Muscle of leg (tissue), 11 donors: ENCODE measurements around the gene BAD. TPM values are rescaled to one million over a fixed set of nuclear protein-coding genes. Genes with fewer than 3 reads are reported as not detected.

ENCODE experiments used
- DNase-seq: peaks from one replicate; pipeline ENCODE4 v3.0.0; 2013
- H3K27ac ChIP-seq: one replicate; pipeline ENCODE4 v1.5.1; 2013; ENCODE audit warnings: mild to moderate bottlenecking, low read length, control low read depth
- H3K27me3 ChIP-seq: one replicate; pipeline ENCODE4 v1.6.1; 2013; ENCODE audit warnings: low read length; ENCODE audit not compliant: control insufficient read depth, insufficient read depth
- H3K36me3 ChIP-seq: one replicate; pipeline ENCODE4 v1.6.1; 2013; ENCODE audit warnings: low read length; ENCODE audit not compliant: control insufficient read depth, insufficient read depth
- H3K4me1 ChIP-seq: one replicate; pipeline ENCODE4 v1.6.1; 2013; ENCODE audit warnings: low read length; ENCODE audit not compliant: control insufficient read depth, insufficient read depth
- H3K4me3 ChIP-seq: one replicate; pipeline ENCODE4 v1.5.1; 2013; ENCODE audit warnings: low read length, control low read depth
- H3K9me3 ChIP-seq: replicated peaks from 2 replicates; pipeline ENCODE4 v1.6.1; 2013; ENCODE audit warnings: low read depth, low read length; ENCODE audit not compliant: control insufficient read depth
- WGBS: methylation state at CpG from one replicate; pipeline ENCODE4 v1.1.5; 2013; ENCODE audit warnings: missing lambda C conversion rate; ENCODE audit not compliant: insufficient coverage; 5-methylcytosine and 5-hydroxymethylcytosine counted together
- polyA plus RNA-seq, 8 donors: library from polyadenylated mRNA; unstranded; fragments of 120-200 nt; gene quantifications; one replicate each; pipeline versions ENCODE4 v1.2.1 to v1.2.3, GENCODE V29; 2013; ENCODE audit warnings: inconsistent platforms in 1 of 8, low replicate concordance in 1 of 8; ENCODE audit not compliant: insufficient read length in 8 of 8, insufficient read depth in 1 of 8
- total RNA-seq: library from RNA; stranded (reverse); fragments of 120-200 nt; gene quantifications from one replicate; pipeline ENCODE4 v1.2.4, GENCODE V29; 2013

The BAD gene
- total and polyA plus RNA-seq, 9 donors = 28.0 to 52.2 (median 35.3) TPM

DNA sequence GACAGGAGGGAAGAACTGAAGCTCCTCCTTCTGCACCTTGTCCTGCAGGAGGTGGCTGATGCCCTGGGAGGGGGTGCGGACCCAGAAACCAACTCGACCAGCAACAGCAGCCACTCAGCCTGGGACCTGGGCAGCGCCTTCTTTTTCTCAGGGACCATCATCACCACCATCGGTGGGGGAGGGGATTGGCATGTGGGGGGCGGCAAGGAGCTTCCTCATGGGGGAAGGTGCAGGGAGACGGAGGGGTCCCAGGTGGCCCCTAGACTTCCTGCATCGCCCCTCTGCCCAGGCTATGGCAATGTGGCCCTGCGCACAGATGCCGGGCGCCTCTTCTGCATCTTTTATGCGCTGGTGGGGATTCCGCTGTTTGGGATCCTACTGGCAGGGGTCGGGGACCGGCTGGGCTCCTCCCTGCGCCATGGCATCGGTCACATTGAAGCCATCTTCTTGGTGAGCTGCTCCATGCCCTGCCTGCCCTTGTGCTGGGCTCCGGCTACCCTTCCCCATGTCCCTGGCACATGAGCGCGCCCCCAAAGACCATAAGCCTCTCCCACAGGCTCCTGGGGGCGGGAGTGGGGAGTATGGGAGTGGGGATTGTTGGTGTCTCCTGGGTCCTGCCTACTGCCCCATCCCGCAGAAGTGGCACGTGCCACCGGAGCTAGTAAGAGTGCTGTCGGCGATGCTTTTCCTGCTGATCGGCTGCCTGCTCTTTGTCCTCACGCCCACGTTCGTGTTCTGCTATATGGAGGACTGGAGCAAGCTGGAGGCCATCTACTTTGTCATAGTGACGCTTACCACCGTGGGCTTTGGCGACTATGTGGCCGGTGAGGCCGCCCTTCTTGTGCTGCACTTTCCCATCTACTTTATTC, 12.6 kb upstream of the BAD start:
- H3K4me1 ChIP-seq = peaks cover 26% of the 10 kb centered on the region
- no peaks in the 10 kb centered on the region for H3K9me3 ChIP-seq
- no peak for DNase-seq
- no peak overlapping the region for H3K4me3 ChIP-seq
- no peak overlapping the region for H3K27ac ChIP-seq
- 3% methylated on average over 25 of the region's 34 CpGs for WGBS
- H3K36me3 ChIP-seq = no peaks in the 10 kb centered on the region
- H3K27me3 ChIP-seq = peaks cover 100% of the 10 kb centered on the region

DNA sequence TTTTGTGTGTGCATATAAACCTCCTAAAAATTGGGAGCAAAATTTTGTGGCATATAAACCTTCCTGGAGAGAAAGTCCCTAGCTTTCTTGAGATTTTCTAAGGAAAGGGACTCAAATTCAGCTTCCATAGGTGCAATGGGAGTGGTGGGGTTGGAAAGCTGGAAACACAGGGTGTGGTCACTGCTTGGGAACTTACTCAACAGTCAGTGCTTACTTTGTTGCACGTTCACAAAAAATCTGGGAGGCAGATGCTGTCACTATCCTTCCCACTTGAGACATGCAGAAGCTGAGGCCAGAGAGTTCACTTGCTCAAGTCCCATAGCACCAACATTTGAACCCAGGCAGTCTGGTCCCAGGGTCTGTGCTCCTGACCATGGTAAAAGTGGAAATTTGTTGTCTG, 11.8 kb upstream of the BAD start:
- no peaks in the 10 kb centered on the region for H3K36me3 ChIP-seq
- peaks cover 97% of the 10 kb centered on the region for H3K27me3 ChIP-seq
- no peak overlapping the region for H3K27ac ChIP-seq
- DNase-seq = no peak
- 0% methylated on average over 1 of the region's 1 CpG for WGBS
- peaks cover 27% of the 10 kb centered on the region for H3K4me1 ChIP-seq
- no peak overlapping the region for H3K4me3 ChIP-seq
- H3K9me3 ChIP-seq = no peaks in the 10 kb centered on the region

DNA sequence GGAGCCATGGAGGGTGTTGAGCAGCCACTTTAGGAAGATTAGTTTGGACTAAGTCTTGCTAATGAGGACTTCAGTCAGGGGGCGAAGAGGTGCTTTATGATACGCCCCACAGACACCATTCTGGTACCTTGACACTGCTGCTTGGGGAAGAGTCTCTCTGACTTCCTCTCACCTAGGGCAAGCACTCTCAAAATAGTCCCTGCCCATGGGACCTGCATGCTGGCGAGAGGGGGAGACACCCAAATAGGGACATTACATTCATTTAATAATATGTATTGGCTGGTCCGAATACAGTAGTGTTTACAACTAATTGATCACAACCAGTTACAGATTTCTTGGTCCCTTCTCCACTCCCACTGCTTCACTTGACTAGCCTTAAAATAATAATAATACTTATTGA, 11.3 kb upstream of the BAD start:
- no peaks in the 10 kb centered on the region for H3K36me3 ChIP-seq
- H3K4me1 ChIP-seq = peaks cover 28% of the 10 kb centered on the region
- no CpG with 5 or more reads among the region's 4 CpGs for WGBS
- no peak for DNase-seq
- no peak overlapping the region for H3K4me3 ChIP-seq
- no peak overlapping the region for H3K27ac ChIP-seq
- H3K9me3 ChIP-seq = no peaks in the 10 kb centered on the region
- H3K27me3 ChIP-seq = peaks cover 97% of the 10 kb centered on the region

DNA sequence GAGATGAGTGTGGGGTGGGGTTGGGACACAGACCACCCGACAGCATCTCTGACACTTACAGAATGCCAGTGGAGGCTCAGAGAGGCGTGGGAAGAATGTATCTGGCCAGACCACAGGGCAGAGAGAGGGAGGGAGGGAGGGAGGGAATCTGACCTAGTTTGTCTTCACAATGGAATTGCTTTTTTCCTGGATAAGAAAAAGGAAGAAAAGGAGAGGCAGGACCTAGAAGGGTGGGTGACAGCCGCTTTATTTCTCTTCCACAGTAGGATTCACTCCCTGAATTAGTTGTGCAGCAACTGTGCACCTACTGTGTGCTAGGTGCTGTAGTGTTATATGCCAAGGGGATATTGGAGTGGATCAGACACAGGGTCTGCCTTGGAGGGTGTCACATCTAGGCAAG, 10.3 kb upstream of the BAD start:
- no peaks in the 10 kb centered on the region for H3K36me3 ChIP-seq
- H3K9me3 ChIP-seq = no peaks in the 10 kb centered on the region
- no peak for DNase-seq
- 60% methylated on average over 1 of the region's 3 CpGs for WGBS
- peaks cover 18% of the 10 kb centered on the region for H3K4me1 ChIP-seq
- no peak overlapping the region for H3K4me3 ChIP-seq
- H3K27ac ChIP-seq = no peak overlapping the region
- peaks cover 97% of the 10 kb centered on the region for H3K27me3 ChIP-seq

DNA sequence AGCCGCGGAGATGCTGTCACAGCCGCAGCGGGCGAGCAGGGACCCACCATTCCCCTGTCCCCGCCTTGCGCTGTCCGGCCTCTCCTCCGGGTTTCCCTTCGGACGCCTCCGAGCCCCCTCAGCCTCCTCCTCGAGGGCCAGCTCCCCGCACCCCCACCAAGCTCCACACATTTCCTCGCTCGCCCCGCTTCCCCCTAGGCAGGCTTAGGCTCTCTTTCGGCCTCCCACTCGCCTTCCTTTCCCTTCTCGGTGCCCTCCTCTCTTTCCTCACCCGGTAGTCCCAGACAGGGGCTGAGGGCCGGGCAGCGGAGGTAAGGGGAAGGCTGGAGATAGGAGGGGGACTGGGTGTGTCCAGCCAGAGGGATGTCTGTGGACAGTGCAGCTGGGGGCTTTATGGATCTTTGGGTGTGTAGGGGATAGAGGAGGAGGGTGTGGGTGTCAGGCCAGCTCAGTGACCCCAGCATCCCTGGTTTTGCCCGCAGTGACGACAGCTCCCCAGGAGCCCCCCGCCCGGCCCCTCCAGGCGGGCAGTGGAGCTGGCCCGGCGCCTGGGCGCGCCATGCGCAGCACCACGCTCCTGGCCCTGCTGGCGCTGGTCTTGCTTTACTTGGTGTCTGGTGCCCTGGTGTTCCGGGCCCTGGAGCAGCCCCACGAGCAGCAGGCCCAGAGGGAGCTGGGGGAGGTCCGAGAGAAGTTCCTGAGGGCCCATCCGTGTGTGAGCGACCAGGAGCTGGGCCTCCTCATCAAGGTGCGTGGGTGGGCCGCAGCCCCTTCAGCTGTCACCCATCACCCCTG, 8.2 kb upstream of the BAD start:
- no peak for DNase-seq
- WGBS = 24% methylated on average over 34 of the region's 42 CpGs
- H3K27ac ChIP-seq = no peak overlapping the region
- H3K36me3 ChIP-seq = peaks cover 7% of the 10 kb centered on the region
- H3K27me3 ChIP-seq = peaks cover 81% of the 10 kb centered on the region
- H3K4me1 ChIP-seq = peaks cover 9% of the 10 kb centered on the region
- no peaks in the 10 kb centered on the region for H3K9me3 ChIP-seq
- no peak overlapping the region for H3K4me3 ChIP-seq

DNA sequence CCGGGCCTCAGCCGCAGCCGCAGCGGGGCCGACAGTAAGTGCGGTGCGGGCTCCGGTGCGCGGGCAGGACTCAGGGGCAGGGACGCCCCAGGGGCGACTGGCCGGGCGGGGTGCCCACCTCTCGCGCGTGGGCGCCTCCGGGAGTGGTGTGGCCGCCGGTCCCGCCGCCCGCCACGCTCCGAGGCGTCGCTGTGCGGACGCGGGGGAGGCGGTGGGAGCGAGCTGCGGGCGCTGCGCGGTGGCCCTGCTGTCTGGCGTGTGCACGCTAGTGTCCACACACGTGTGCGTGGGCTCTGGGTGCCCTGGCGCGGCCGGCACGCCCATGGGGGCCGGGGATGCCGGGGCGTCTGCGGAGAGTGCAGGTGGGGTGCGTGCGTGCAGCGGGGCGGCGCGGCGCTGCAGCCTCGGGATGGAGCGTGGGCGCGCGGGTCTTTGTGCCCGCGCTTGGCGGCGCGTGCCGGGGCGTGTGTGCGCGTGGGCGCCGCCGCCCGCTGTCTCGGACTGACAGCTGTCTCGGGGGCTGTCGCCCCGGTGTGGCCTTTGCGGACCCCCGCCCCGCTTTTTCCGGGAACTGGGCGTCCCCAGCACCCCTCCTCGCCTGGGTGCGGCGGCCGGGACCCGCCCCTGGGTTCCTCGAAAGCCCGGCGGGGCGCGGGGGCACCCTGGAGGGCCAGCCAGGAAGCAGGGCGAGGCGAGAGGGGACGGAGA, 7.4 kb upstream of the BAD start:
- under 1% methylated on average over 96 of the region's 96 CpGs for WGBS
- no peaks in the 10 kb centered on the region for H3K9me3 ChIP-seq
- H3K36me3 ChIP-seq = peaks cover 7% of the 10 kb centered on the region
- no peak for DNase-seq
- peaks cover 12% of the 10 kb centered on the region for H3K4me1 ChIP-seq
- no peak overlapping the region for H3K4me3 ChIP-seq
- no peak overlapping the region for H3K27ac ChIP-seq
- H3K27me3 ChIP-seq = peaks cover 73% of the 10 kb centered on the region

DNA sequence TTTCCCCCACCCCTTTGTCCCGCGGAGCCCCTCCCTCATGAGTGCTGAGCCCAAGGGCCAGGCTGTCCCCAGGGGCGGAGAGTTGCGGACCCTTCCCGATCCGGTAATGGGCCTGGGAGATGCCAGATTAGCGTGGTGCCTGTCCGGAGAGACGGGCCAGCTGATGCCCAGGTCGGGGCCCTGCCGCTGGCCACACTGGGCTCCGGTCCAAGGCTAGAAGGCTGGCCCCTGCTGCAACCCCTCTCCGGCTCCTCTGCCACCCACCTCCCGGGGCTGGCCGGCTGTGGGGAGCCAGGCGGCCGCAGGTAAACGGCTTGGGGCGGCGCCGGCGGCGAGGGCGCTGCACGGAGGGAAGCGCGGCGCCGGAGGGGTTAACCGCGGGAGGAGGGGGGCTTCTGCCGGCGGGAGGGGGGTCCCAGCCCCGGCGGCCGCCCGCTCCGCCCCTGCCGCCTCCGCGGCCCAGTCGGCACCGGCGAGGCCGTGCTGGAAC, 6.8 kb upstream of the BAD start, which contains the start of gene KCNK4:
KCNK4 (plus strand) TSS at position 41 of the 490 bp plus-strand sequence. CDS start 1,717 bp downstream, outside the sequence.
- H3K9me3 ChIP-seq = no peaks in the 10 kb centered on the region
- H3K27me3 ChIP-seq = peaks cover 67% of the 10 kb centered on the region
- no peak within 1 kb of the TSS for H3K27ac ChIP-seq
- H3K36me3 ChIP-seq = peaks cover 7% of the 10 kb centered on the region
- no peak for DNase-seq
- no peak within 1 kb of the TSS for H3K4me3 ChIP-seq
- H3K4me1 ChIP-seq = peaks cover 18% of the 10 kb centered on the region
- 1% methylated on average over 44 of the region's 45 CpGs for WGBS

DNA sequence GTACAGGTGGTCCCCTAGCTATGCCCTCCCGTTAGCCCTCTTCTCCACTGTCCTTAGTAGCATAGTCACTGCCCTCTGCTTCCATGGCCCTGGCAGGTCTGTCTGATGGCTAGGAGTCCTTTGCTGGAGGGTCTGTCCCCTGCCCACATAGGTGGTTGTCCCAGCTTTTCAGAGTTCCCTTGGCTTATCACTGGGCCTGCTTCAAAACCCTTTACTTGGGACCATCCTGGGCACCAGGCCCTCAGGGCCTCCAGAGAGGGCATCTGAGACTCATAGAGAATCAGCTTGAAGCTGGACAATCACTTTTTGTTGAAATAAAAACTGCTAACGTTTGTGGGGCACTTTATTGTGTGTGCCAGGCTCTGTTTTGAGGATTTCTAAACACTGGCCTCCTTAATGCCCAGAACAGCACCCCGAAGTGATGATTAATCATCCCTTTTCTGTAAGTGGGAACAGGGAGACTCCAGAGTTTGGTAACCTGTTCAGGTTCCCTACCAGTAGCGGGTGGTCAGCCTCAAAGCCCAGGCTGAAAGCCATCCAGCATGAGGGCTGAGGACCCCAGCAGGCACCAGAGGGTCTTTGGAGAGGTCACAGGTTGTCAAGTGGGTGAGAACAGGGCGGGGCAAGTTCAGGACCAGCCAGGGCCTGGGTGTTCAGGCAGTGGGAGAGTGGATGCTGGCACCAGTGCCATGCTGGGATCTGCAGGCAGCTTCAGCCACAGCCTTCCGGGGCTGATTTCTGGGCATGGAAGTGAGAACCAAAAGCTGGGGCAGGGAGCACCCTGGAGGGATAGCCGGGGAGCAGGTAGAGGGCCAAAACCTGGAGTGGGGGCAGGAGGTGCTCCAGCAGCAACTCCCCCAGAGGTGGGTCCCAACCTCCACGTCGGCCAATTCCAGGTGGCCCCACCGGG, 6.1 kb upstream of the BAD start:
- no peak overlapping the region for H3K4me3 ChIP-seq
- H3K27me3 ChIP-seq = peaks cover 60% of the 10 kb centered on the region
- WGBS = 34% methylated on average over 9 of the region's 10 CpGs

DNA sequence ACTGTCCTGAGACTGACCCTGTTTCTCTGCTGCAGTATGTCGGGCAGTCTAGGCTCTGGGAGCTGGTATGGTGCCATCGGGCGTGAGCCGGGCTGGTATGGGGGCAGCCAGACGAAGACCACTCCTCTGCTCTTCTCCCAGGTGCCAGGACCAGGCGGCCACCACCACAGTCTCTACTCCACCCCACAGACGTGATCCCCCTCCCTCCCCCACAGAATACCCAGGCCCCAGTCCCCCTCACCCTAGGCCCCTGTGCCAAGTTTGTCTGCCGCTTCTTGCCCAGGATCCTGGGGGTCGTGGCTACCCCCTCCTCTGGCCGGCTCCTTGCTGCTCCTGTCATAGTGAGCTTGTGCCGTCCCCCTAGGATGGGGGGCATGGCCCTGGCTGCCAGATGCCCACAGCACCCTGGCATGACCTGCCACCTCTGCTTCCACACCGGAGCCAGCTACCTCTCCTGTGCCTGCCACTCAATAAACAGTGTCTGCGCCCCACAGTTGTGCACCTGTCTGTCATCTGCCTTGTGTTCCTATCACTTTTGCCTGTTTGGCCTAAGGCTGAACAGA, 4.6 kb upstream of the BAD start:
- peaks cover 7% of the 10 kb centered on the region for H3K36me3 ChIP-seq
- no peak overlapping the region for H3K27ac ChIP-seq
- peaks cover 30% of the 10 kb centered on the region for H3K4me1 ChIP-seq
- no peak for DNase-seq
- peaks cover 45% of the 10 kb centered on the region for H3K27me3 ChIP-seq
- 69% methylated on average over 6 of the region's 13 CpGs for WGBS
- H3K4me3 ChIP-seq = no peak overlapping the region
- H3K9me3 ChIP-seq = no peaks in the 10 kb centered on the region

More for the DNA sequence above, 6.1 kb upstream of the BAD start:
- Histone ChIP-seq H3K36me3 (peaks cover 7% of the 10 kb centered on the region), H3K4me1 (peaks cover 24% of the 10 kb centered on the region), H3K27ac (no peak overlapping the region), H3K9me3 (no peaks in the 10 kb centered on the region)
- no peak for DNase-seq
